Measurements from ENCODE around the gene HBZ. TPM values are rescaled to one million over a fixed set of nuclear protein-coding genes. Genes with fewer than 3 reads are reported as not detected.
A peak's percentile ranks its signal among the peaks of the same experiment; 100 is the strongest.
"Not testable (repeated sequence)": the region's sequence is repeated elsewhere in the genome, so short reads cannot be mapped to it uniquely, and the experiment has no call there.

HBZ gene
- total and polyA plus RNA-seq, 8 donors: 0.52 to 8.7 (median 4.2) TPM; not detected in 2

GRCh38 chr16:162271-162991 lies 10.0 kb downstream of the HBZ start:
- DNase-seq (no peak), ATAC-seq (no peak)
- Histone ChIP-seq H3K9me3 (no peaks in the 10 kb centered on the region), H3K4me3 (no peak overlapping the region), H3K27ac (no peak overlapping the region), H3K4me1 (peaks cover 10 to 21% of the 10 kb centered on the region in 2 donors), H3K36me3 (no peaks in the 10 kb centered on the region), H3K27me3 (peaks cover 25 to 63% of the 10 kb centered on the region in 2 donors)
- intact Hi-C loops (cut with DNase I): no loop called here
- TF ChIP-seq CTCF (IDR thresholded peaks at IDR 0.05): no peak

GRCh38 chr16:163139-163538 lies 10.7 kb downstream of the HBZ start:
- peaks cover 32 to 63% of the 10 kb centered on the region in 2 donors for H3K27me3 ChIP-seq

GRCh38 chr16:163696-164095 lies 11.3 kb downstream of the HBZ start:
- DNase-seq; H3K27ac ChIP-seq; intact Hi-C loops (cut with DNase I); H3K9me3 ChIP-seq; H3K4me3 ChIP-seq; H3K36me3 ChIP-seq: not testable (repeated sequence)
- H3K4me1 ChIP-seq: peaks cover 10 to 21% of the 10 kb centered on the region in 2 donors
- peaks cover 36 to 64% of the 10 kb centered on the region in 2 donors for H3K27me3 ChIP-seq
- peak; percentile 49 for ATAC-seq

More at GRCh38 chr16:163139-163538, 10.7 kb downstream of the HBZ start:
- H3K36me3 ChIP-seq; ATAC-seq; H3K4me3 ChIP-seq; H3K27ac ChIP-seq; DNase-seq; intact Hi-C loops (cut with DNase I); H3K9me3 ChIP-seq: not testable (repeated sequence)
- H3K4me1 ChIP-seq: peaks cover 10 to 21% of the 10 kb centered on the region in 2 donors

- Histone ChIP-seq H3K4me1 (peaks cover 10 to 21% of the 10 kb centered on the region in 2 donors), H3K27me3 (peaks cover 36 to 69% of the 10 kb centered on the region in 2 donors)
- H3K36me3 ChIP-seq; H3K9me3 ChIP-seq; ATAC-seq; H3K27ac ChIP-seq; intact Hi-C loops (cut with DNase I); DNase-seq; H3K4me3 ChIP-seq: not testable (repeated sequence)
These were observed 11.8 kb downstream of the HBZ start for GRCh38 chr16:164134-164823.

- no peak for DNase-seq
- no peaks in the 10 kb centered on the region for H3K36me3 ChIP-seq
- H3K9me3 ChIP-seq: no peaks in the 10 kb centered on the region
- no peak for TF ChIP-seq CTCF (IDR thresholded peaks at IDR 0.05)
- peaks cover 10 to 21% of the 10 kb centered on the region in 2 donors for H3K4me1 ChIP-seq
- ATAC-seq: peak; percentile 39
- no peak overlapping the region for H3K27ac ChIP-seq
- intact Hi-C loops (cut with DNase I): no loop called here
- peaks cover 36 to 77% of the 10 kb centered on the region in 2 donors for H3K27me3 ChIP-seq
- no peak overlapping the region for H3K4me3 ChIP-seq
These were observed 12.5 kb downstream of the HBZ start for GRCh38 chr16:164827-165538.

- DNase-seq (peak in 1 of 4 donors; percentile 67), ATAC-seq (no peak)
- Histone ChIP-seq H3K4me1 (peaks cover 10 to 21% of the 10 kb centered on the region in 2 donors), H3K27ac (no peak within 1 kb of the TSS), H3K36me3 (no peaks in the 10 kb centered on the region), H3K9me3 (no peaks in the 10 kb centered on the region), H3K27me3 (peaks cover 39 to 82% of the 10 kb centered on the region in 2 donors), H3K4me3 (no peak within 1 kb of the TSS)
- no peak for TF ChIP-seq CTCF (IDR thresholded peaks at IDR 0.05)
- intact Hi-C loops (cut with DNase I): no loop called here
These were observed 13.3 kb downstream of the HBZ start, which contains the start of gene HBM for GRCh38 chr16:165539-166374. TSS of gene HBM (plus strand) at chr16:165978. CDS start at chr16:165998, 20 bp downstream.
